Melanocyte of skin (primary cell): ENCODE results near the gene TAX1BP1. TPM values are rescaled to one million over a fixed set of nuclear protein-coding genes. Genes with fewer than 3 reads are reported as not detected.

Experiments used
- total RNA-seq, 2 donors: library from RNA; depleted of rRNA; stranded (reverse); fragments of >200 nt; gene quantifications; 2 replicates each; pipeline ENCODE4 v1.2.3, GENCODE V29; 2012

TAX1BP1 gene
- total RNA-seq: 10 to 100 TPM; 63.6 to 86.4 TPM

GRCh38 chr7:27739909-27740448 lies at the start of gene TAX1BP1:
Gene TAX1BP1, plus strand, starts transcription at chr7:27740162. Its CDS starts 8,363 bp downstream, at chr7:27748525.

Other genes starting within 250 kb of the TAX1BP1 start
- gene HIBADH, start 77.3 kb upstream of the TAX1BP1 start, total RNA-seq: 10 to 100 TPM; 49.3 to 93.6 TPM